HG03066 (cell line): ENCODE data around the gene C4orf33.
"Not testable (repeated sequence)": the region's sequence is repeated elsewhere in the genome, so short reads cannot be mapped to it uniquely, and the experiment has no call there.

Source experiments
- ATAC-seq: cut with Tn5 transposase; IDR thresholded peaks from one replicate; pipeline ENCODE4 v1.9.1; 2021; ENCODE audit warnings: low read depth; ENCODE audit not compliant: unreplicated experiment

C4orf33 gene

DNA sequence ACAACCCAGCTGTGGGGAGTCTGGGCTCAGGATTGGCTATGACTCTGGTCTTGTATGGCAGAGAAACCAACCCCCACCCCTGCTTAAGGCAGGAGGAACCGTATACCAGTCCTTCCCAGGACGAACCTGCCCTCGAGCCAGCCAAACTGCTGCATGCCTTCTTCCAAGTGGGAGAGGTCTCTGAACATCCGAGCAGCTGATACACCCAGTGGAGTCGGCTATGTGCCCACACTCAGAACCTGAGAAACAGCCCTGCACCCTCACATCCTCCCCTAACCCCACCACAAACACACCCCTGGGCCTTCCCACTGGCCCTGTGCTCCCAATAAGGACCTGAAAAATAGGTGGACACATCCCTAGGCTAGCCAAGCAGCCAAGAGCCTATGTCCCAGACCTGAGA is 21.8 kb downstream of the C4orf33 start:
- no peak for ATAC-seq

DNA sequence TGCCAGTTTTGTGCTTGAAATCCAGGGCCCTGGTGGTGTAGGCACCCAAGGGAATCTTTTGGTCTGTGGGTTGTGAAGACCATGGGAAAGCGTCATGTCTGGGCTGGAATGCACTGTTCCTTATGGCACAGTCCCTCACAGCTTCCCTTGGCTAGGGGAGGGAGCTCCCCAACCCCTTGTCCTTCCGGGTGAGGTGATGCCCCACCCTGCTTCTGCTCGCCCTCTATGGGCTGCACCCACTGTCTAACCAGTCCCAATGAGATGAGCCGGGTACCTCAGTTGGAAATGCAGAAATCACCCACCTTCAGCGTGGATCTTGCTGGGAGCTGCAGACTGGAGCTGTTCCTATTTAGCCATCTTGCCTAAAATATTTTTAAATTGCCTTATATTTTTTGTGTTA is 30.7 kb downstream of the C4orf33 start:
- ATAC-seq: not testable (repeated sequence)

DNA sequence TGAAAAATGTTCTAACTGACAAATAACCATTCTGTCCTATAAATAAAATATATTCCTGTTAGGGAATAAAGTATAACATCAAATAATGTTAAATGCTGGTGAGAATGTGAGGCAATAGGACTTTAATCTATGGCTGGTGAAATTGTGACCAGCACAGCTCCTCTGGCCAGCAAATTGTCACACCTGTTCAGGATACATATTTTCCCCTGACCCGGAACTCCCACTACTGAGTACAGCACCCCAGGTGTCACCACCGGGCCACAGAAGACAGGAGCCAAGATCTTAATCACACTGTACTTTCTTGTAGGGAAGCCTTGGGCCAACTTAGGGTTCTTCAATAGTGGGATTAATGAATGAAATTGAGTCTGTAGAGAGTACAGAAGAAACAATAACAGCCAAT is 33.2 kb downstream of the C4orf33 start:
- no peak for ATAC-seq

DNA sequence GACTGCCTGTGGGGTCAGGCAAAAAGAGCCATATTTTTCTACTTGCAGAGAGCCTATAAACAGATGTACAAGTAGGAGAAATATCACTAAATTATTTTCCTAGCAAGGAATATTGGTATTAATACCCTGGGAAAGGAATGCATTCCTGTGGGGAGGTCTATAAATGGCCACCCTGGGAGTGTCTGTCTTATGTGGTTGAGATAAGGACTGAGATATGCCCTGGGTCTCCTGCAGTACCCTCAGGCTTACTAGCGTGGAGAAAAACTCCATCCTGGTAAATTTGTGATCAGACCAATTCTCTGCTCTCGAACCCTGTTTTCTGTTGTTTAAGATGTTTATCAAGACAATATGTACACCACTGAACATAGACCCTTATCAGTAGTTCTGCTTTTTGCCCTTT is 35.4 kb downstream of the C4orf33 start:
- no peak for ATAC-seq

DNA sequence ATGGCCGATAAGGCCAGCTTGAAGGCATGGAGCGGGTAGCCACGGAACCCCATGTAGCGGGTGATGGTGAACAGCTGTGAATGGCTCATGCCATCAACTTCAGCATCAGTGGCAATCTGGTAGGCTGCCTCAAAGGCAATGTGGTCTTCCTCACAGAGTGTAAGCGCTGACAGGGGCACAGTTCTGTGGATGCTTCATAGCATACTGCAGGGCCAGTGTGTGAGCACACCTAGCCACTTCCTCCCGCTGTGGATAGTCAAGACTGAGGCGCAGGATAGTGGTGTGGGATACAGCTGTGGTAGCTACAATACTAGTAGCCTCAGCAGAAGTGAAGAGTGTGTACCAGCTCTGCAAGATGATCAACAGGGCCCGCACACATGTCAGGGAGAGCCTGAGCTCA is 40.5 kb downstream of the C4orf33 start:
- no peak for ATAC-seq

DNA sequence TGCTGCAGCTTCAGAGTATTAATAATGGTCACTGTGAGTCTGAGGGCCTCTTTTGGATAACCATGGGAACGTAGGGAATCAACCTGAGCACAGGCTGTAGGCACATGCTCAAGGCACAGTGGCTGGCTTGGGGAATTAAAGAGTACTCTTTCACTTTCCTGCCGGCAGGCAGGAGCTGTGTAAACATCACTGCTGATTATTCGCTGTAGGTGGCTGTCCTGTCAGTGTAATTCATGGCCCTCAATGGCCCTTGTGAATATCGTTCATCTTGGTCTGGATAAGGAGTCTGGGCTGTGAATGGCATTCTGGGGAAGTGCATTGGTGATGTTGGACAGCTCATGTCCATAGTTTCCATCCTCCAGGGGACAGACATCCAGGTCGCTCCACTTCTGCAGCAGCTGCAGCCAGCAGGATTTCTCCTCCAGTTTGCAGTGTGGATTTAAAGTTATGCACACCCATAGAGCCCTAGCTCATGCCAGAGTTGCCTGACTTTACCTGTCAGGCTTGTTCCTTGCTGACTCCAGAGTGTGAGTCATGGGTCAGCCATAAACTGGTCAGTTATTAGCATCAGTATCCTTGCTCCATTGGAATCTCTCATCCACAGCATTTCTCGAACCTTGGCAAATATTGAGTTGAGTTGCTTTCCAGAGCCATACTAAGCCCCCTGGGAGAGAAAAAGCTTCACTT is 43.0 kb downstream of the C4orf33 start:
- ATAC-seq: no peak

DNA sequence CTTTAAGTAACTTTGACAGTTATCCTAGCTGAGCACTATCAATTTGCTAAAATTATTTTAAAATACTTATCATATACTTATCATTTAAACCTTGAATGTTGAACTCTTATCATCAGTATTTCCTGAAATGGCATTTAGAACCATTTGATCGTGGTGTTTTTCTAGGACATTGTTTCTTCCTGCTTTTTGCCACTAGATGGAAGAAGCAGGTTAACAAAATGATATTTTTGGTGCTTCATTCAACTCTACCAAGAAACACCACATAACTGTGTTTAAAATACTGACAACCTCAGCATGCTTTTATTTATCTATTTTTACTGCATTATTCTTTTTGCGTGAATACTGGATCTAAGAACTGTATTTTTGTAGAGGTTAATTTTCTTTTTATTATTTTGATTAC is 44.6 kb downstream of the C4orf33 start:
- no peak for ATAC-seq

DNA sequence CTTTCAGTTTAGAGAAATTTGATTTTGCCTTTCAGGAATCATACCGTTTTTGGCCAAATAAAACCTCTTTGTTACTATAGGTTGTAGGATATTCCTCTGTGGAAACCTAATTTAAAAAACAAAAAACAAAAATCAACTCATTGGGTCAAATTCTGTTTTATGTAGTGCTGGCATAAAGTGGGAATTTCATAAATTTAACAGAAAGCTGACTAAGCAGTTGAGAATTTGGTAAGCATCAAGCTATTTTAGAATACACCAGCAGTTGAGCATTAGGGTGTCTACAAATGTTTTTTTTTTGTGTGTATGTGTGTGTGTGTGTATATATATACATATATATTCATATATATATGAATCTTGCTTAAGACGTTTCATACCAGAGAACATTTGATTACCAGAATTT is 47.4 kb downstream of the C4orf33 start:
- no peak for ATAC-seq

DNA sequence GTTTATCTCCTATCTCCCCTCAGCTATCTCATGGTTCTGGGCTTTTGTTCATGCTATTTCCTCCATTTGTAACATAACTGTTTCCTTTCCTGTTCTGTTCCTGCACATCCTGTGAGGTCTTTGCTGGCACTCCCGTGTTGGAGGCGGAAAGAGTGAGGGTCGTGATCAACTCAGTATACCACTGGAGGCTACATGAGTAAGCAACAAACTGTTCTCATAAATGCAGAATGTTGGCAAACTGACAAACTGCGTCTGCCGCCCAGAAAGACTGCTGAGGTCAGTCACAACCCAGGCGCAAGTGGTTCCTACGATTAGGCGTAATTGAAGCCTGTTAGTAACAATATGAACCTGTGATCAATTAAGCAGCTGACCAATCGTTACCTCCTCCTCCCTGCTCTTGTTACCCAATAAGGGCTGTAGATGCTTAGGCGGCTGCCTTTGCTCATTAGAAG is 48.8 kb downstream of the C4orf33 start:
- ATAC-seq: no peak

DNA sequence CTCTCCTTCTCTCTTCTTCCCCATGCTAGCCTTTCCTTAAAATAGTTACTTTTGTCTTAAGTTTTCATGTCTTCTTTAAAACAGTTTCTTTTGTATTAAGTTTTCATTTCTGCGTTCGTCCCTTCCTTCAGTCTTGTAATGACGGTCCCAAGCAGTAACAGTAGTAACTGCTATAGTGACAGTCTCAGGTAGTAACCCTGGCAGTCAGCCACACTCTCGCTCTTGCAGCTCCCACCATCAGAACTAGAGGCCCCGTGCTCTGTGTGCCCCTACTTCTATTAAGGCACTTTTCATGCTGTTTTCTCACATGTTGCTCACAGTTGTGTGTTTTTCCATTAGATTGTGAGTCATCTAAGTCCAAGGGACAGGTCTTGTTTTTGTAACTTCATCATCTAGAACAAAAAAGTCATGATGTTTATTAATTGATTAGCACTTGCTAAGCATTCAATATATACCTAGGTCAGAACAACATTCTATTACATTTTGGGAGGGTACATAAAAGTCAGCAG is 49.3 kb downstream of the C4orf33 start:
- ATAC-seq: no peak

DNA sequence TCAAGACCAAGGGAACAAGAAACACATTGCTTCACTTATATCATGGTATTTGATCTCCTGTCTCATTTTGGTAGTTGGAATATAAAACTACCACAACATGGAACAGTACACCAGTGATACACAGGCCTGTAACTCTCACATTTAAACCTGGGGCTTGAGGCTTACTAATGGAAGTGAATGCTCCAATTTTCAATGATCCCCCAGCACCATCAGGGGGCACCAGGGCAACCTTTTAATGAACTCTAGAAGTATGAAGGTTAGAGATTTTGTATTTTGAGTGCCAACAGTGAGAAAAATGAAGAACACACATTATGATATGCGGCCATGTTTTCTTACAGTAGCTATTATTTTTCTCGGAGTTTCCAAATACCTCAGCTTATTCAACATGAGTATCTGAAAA is 50.7 kb downstream of the C4orf33 start:
- ATAC-seq: no peak

DNA sequence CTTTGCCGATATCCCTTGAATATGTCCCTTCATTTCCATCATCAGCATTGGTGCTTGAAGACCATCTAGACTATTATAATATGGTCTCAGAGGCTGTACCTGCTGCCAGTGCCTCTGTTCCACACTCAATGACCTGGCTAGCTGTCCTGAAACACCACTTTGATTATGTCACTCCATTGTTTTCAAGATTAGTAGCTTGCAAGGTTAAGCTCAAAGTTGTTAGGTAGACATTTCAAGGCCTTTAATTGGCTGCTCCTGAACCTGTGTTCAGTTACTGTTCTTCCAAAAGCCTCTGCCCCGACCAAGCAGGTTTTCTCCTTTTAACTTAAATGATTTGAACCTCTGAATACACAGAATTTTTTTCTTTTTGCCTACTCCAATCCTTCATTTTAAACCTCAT is 52.9 kb downstream of the C4orf33 start:
- ATAC-seq: no peak

DNA sequence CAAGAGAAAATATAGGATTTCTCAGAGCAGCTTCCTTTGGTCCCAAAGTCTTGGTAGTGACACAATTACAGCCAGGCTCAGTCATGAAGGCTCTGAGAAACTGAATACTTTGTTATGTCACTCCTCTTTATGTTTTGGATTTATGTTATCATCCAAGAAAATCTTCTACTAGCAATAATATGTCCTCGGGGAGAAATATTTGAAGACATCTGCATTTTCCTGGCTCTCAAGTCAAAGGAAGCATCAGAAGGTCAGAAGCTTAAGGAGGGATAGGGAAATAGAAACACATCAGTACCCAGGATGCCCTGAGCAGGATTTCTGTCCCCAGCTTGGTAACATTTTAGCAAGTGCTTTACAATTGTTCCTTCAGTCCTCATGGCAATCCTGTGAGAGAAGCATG is 54.0 kb downstream of the C4orf33 start:
- no peak for ATAC-seq

DNA sequence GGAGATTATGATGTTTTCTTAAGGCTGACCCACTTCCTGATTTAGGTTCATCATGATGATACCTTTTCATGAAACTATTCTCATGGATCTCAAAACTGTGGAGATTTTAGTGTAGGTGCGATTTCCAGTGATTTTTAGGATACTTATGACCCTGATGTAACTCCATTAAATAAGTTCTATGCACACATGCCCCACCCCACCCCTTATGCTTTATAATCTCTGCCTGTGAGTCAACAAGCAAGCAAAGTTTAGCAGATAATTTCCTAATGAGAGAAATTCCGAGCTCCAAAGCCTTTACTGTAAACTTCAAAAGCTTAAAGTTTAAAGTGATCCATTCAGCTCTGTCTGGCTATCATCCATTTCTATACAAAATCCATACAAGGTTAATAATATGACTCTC is 56.4 kb downstream of the C4orf33 start:
- no peak for ATAC-seq

DNA sequence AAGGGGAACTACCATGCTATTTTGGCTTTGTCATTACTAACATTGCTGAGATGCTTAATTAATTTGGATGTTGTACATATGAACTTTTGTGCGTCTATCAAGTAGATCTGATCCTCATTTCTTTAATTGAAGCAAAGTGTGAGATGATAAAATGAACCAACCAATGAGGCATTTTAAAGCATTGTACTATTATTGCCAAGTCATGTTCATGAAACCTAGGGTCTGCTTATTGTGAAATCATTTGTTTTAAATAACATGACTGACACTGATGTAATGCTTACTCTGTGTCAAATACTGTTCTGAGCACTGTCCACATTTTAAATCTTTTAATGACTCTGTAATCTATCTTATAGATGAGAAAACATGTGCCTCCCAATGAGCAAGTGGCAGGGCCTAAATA is 57.7 kb downstream of the C4orf33 start:
- no peak for ATAC-seq

DNA sequence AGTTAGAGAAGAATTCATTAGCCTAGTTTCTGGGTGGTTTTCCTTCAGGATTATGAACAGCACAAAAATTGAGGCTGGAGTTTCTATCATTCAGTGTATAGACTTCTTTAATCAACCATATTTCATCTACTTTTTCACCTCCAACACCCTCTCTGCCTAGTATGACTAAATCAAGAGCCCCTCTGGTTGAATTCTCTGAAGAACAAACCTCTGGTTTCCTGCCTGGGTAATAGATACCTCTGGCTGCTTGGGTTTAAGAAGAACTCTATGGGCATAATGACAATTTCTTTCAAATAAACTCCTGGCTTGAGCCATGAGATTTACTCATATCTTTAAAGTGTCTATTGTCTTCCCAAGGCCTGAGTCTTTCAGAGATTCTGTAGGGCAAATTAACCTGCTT is 66.5 kb downstream of the C4orf33 start:
- ATAC-seq: no peak

DNA sequence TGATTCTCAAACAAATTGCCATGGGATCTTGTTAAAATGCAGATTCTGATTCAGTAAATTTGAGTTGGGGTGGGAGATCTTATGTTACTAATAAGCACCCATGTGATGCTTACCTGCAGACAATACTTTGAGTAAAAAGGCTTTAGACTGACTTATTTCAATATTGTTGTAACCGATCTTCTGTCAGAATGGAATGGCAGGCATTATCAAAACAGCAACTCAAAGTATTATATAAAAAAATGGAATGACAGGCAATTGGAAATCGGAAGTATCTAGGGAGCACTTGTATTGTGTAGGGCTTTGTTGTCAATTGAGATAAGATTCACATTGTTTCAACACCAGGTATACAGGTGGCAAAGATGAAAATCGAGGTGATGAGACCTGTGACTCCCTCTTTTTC is 67.5 kb downstream of the C4orf33 start:
- no peak for ATAC-seq

DNA sequence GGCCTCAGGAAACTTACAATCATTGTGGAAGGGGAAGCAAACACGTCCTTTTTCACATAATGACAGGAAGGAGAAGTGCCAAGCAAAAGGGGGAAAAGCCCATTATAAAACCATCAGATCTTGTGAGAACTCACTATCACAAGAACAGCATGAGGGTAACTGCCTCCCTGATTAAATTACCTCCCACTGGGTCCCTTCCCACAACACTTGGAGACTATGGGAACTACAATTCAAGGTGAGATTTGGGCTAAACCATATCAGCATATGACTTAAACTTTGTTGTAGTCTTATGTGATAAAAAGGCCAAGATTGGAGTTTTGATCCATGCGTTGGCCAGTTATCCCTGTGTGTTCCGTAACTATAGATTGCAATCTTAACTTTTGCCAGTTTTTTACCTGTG is 68.3 kb downstream of the C4orf33 start:
- ATAC-seq: no peak
